H1 (cell line): ENCODE data around the gene KATNAL1. TPM values are rescaled to one million over a fixed set of nuclear protein-coding genes. Genes with fewer than 3 reads are reported as not detected.

ENCODE experiments used
- CTCF ChIA-PET: fragments of 300-600 bp; sonication (Branson Sonifier 250); formaldehyde crosslinking; loops from one replicate; lab custom pipeline; 2021; ENCODE audit not compliant: partially characterized antibody; lab: Charles Lee
- POLR2A ChIA-PET: fragments of 300-600 bp; sonication (Branson Sonifier 250); formaldehyde crosslinking; loops from one replicate; lab custom pipeline; 2021; ENCODE audit warnings: inconsistent platforms; ENCODE audit not compliant: partially characterized antibody; lab: Charles Lee
- DNase-seq, 2 experiments: peaks; one replicate each; pipeline versions ENCODE4 v3.0.0 to v3.0.0-alpha.2; 2010 to 2022; ENCODE audit warnings: low spot score in 2 of 2, low read depth in 1 of 2, mixed read lengths in 1 of 2
- FAIRE-seq: peaks from 2 replicates; lab custom pipeline; 2011; peaks lifted over from hg19 to GRCh38; lab: Jason Lieb, UNC
- H2AFZ ChIP-seq: 2 replicates; pipeline ENCODE4 v1.8.1; 2012; ENCODE audit warnings: low read length, inconsistent platforms
- H2AK5ac ChIP-seq: 2 replicates; pipeline ENCODE4 v1.6.1; 2013; ENCODE audit warnings: low read depth, low read length
- H2BK120ac ChIP-seq: replicated peaks from 2 replicates; pipeline ENCODE3; 2013; ENCODE audit warnings: low read depth, low read length, inconsistent platforms
- H2BK12ac ChIP-seq: 2 replicates; pipeline ENCODE4 v1.6.1; 2013; ENCODE audit warnings: low read depth, low read length
- H2BK15ac ChIP-seq: 2 replicates; pipeline ENCODE4 v1.6.1; 2013; ENCODE audit warnings: low read length
- H2BK20ac ChIP-seq: 2 replicates; pipeline ENCODE4 v1.6.1; 2013; ENCODE audit warnings: low read length
- H2BK5ac ChIP-seq: 2 replicates; pipeline ENCODE4 v1.6.1; 2013; ENCODE audit warnings: low read depth, low read length
- H3K14ac ChIP-seq: 2 replicates; pipeline ENCODE4 v1.6.1; 2013; ENCODE audit warnings: inconsistent platforms; ENCODE audit not compliant: insufficient read length
- H3K18ac ChIP-seq: 2 replicates; pipeline ENCODE4 v1.6.1; 2013; ENCODE audit warnings: low read length; ENCODE audit errors: extremely low read depth
- H3K23ac ChIP-seq: 2 replicates; pipeline ENCODE4 v1.6.1; 2013; ENCODE audit warnings: inconsistent platforms; ENCODE audit not compliant: insufficient read length
- H3K23me2 ChIP-seq: 2 replicates; pipeline ENCODE4 v1.6.1; 2013; ENCODE audit warnings: low read depth, low read length
- H3K27ac ChIP-seq: 2 replicates; pipeline ENCODE4 v1.6.1; 2011; ENCODE audit warnings: low read depth, low read length, inconsistent platforms
- H3K27me3 ChIP-seq, 4 experiments: replicated peaks in 1 of 4; 1 replicate in 1 of 4; 2 replicates in 3 of 4; pipeline versions ENCODE4 v1.6.1 to v1.8.1; 2011 to 2013; ENCODE audit warnings: low read length in 3 of 4, mild to moderate bottlenecking in 3 of 4, inconsistent platforms in 2 of 4, mixed read lengths in 2 of 4, moderate library complexity in 1 of 4; ENCODE audit not compliant: control insufficient read depth in 3 of 4, insufficient read depth in 3 of 4; ENCODE audit errors: extremely low read depth in 1 of 4
- H3K36me3 ChIP-seq, 4 experiments: 2 replicates each; pipeline versions ENCODE4 v1.6.1 to v1.8.1; 2011 to 2013; ENCODE audit warnings: mild to moderate bottlenecking in 4 of 4, low read length in 3 of 4, moderate library complexity in 2 of 4, control low read depth in 1 of 4, inconsistent platforms in 1 of 4; ENCODE audit not compliant: insufficient read depth in 4 of 4, control insufficient read depth in 2 of 4
- H3K4ac ChIP-seq: replicated peaks from 2 replicates; pipeline ENCODE3; 2013; ENCODE audit warnings: low read length, low read depth, mixed read lengths, inconsistent platforms; ENCODE audit not compliant: insufficient read length
- H3K4me1 ChIP-seq, 4 experiments: replicated peaks in 1 of 4; 1 replicate in 1 of 4; 2 replicates in 3 of 4; pipeline versions ENCODE4 v1.6.1 to v1.8.1; 2011 to 2013; ENCODE audit warnings: low read length in 3 of 4, inconsistent platforms in 2 of 4, mixed read lengths in 1 of 4; ENCODE audit not compliant: insufficient read depth in 4 of 4, control insufficient read depth in 3 of 4
- H3K4me2 ChIP-seq, 2 experiments: 2 replicates each; pipeline versions ENCODE4 v1.6.1 to v1.8.1; 2011 to 2013; ENCODE audit warnings: low read depth in 2 of 2, low read length in 2 of 2, control low read depth in 1 of 2, inconsistent platforms in 1 of 2, mild to moderate bottlenecking in 1 of 2; ENCODE audit not compliant: insufficient read depth in 1 of 2
- H3K4me3 ChIP-seq, 4 experiments: fragments of 200-600, 300-600 bp in 1 of 4; sonication (generic), shearing (Covaris generic), sonication (Bioruptor Twin) in 1 of 4; 2 replicates each; pipeline versions ENCODE4 v1.5.1 to v1.8.1; 2011 to 2016; ENCODE audit warnings: low read length in 4 of 4, low read depth in 3 of 4, control low read depth in 2 of 4, inconsistent platforms in 2 of 4, mild to moderate bottlenecking in 2 of 4, mixed read lengths in 1 of 4, moderate library complexity in 1 of 4; ENCODE audit not compliant: insufficient read depth in 2 of 4; ENCODE audit errors: extremely low read depth in 1 of 4
- H3K56ac ChIP-seq: replicated peaks from 2 replicates; pipeline ENCODE3; 2013; ENCODE audit warnings: low read depth, mild to moderate bottlenecking, mixed read lengths, low read length, inconsistent platforms; ENCODE audit not compliant: insufficient read length
- H3K79me1 ChIP-seq: 2 replicates; pipeline ENCODE4 v1.6.1; 2013; ENCODE audit warnings: low read depth, low read length, control low read depth
- H3K79me2 ChIP-seq, 2 experiments: 2 replicates each; pipeline versions ENCODE4 v1.6.1 to v1.8.1; 2012 to 2013; ENCODE audit warnings: low read length in 2 of 2, mild to moderate bottlenecking in 2 of 2, inconsistent platforms in 1 of 2; ENCODE audit not compliant: insufficient read depth in 2 of 2, control insufficient read depth in 1 of 2
- H3K9ac ChIP-seq, 4 experiments: replicated peaks in 1 of 4; 1 replicate in 1 of 4; 2 replicates in 3 of 4; pipeline versions ENCODE4 v1.6.1 to v1.8.1; 2011 to 2013; ENCODE audit warnings: low read depth in 3 of 4, low read length in 3 of 4, control low read depth in 2 of 4, mild to moderate bottlenecking in 2 of 4, moderate library complexity in 2 of 4, inconsistent platforms in 1 of 4; ENCODE audit errors: extremely low read depth in 1 of 4
- H3K9me3 ChIP-seq, 2 experiments: 2 replicates each; pipeline versions ENCODE4 v1.6.1 to v1.8.1; 2012 to 2013; ENCODE audit warnings: mild to moderate bottlenecking in 2 of 2, moderate library complexity in 2 of 2, control low read depth in 1 of 2, inconsistent platforms in 1 of 2, low read depth in 1 of 2, low read length in 1 of 2, mixed read lengths in 1 of 2; ENCODE audit not compliant: insufficient read depth in 2 of 2
- H4K20me1 ChIP-seq, 2 experiments: replicated peaks in 1 of 2; 2 replicates each; pipeline versions ENCODE3 to v1.8.1; 2011 to 2013; ENCODE audit warnings: inconsistent platforms in 2 of 2, low read length in 2 of 2, mild to moderate bottlenecking in 1 of 2; ENCODE audit not compliant: insufficient read depth in 2 of 2, control insufficient read depth in 1 of 2
- H4K5ac ChIP-seq: 2 replicates; pipeline ENCODE4 v1.6.1; 2013; ENCODE audit warnings: low read length, low read depth, mixed read lengths, inconsistent platforms; ENCODE audit not compliant: insufficient read length
- H4K8ac ChIP-seq: 2 replicates; pipeline ENCODE4 v1.8.0; 2013; ENCODE audit warnings: mild to moderate bottlenecking, moderate library complexity, low read length, inconsistent platforms; ENCODE audit not compliant: insufficient read depth; ENCODE audit errors: extremely low read depth
- H4K91ac ChIP-seq: replicated peaks from 2 replicates; pipeline ENCODE3; 2013; ENCODE audit warnings: low read length, mixed read lengths, inconsistent platforms; ENCODE audit not compliant: insufficient read length
- E2F6 ChIP-seq: IDR thresholded peaks from 2 replicates; pipeline ENCODE4 v1.6.1; 2012; ENCODE audit warnings: inconsistent platforms
- POU5F1 ChIP-seq: IDR thresholded peaks from 2 replicates; pipeline ENCODE4 v1.6.1; 2011; ENCODE audit warnings: low read depth, mild to moderate bottlenecking, low read length, moderate library complexity
- TEAD4 ChIP-seq: IDR thresholded peaks from 2 replicates; pipeline ENCODE4 v1.6.1; 2012; ENCODE audit warnings: low read depth, low read length, inconsistent platforms, mixed read lengths
- WGBS, 2 experiments: shearing (Covaris generic) in 1 of 2; methylation state at CpG; one replicate each; pipeline versions ENCODE4 v1.1.6 to v1.1.7; 2013 to 2015; ENCODE audit warnings: low lambda C conversion rate in 2 of 2, mixed read lengths in 2 of 2, inconsistent platforms in 1 of 2, low coverage in 1 of 2, missing lambda C conversion rate in 1 of 2; ENCODE audit not compliant: insufficient replicate concordance in 2 of 2, insufficient coverage in 1 of 2, insufficient read length in 1 of 2; ENCODE audit errors: extremely low coverage in 1 of 2, missing lambda C conversion rate in 1 of 2; 5-methylcytosine and 5-hydroxymethylcytosine counted together
- polyA plus RNA-seq, 7 experiments: library from polyadenylated mRNA; depleted of rRNA in 3 of 7; stranded (reverse) in 5 of 7; unstranded in 2 of 7; fragments of >200 nt in 5 of 7; fragments of 200-250 nt in 2 of 7; gene quantifications; 1 replicate in 5 of 7; 2 replicates in 1 of 7; 4 replicates in 1 of 7; pipeline versions ENCODE4 v1.2.1 to v1.2.3, GENCODE V29; 2011 to 2013; ENCODE audit warnings: missing spikeins in 2 of 7, mixed read lengths in 2 of 7
- total RNA-seq: library from RNA; stranded (reverse); fragmentation: NEBNext Ultra II Directional; extraction: Animal tissue kit (Norgen Biotek cat#: 25700); gene quantifications from 2 replicates; pipeline ENCODE4 v1.2.1, GENCODE V29; 2021

KATNAL1 gene
- total and polyA plus RNA-seq, 2 of the 8 experiments (the other 6 are each of a cell fraction or from before 2014, with no cell fraction given), result 4.0 to 13.2 TPM

DNA sequence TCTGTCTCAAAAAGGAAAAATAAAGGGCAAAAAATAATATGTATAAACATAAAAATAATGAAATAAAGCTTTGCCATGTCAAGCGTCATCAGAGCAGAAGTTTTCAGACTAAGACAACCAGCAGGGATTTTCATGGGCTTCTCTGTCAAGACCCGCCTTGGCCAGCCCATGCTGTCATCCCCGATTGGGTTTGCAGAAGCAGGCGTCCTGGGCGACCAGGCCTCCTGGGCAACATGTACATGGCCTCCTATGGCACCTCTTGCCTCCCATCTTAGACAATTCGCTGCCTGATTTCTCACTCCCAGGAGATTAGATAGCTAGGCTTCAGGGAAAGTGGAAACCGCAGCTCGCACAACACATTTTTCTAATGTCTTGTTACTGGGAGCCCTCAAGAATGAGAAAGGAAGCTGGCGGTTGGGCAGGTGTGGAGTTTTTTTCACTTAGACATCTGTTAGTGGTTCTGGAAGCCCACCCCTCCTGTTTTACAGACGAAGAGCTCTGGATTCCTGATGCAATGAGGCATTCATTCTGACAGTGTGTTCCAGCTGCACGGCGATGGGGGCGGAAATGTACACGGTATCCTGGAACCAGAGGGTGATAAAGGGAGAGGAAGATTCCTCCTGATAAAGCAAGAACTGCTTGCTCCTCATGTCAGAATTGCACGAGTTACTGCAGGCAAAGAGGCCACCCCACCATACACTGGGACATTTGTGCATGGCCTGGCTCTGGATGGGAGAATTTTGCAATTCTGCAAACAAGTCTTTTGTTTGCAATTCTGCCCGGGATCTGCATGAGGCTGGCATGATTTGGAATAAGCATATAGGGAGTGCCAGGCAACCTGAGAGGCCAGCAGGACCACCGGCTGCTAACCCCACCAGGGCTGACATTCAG is 47.4 kb upstream of the KATNAL1 start:
- FAIRE-seq (no peak), DNase-seq (no peak)
- no peak overlapping the region for H2BK120ac ChIP-seq
- no peaks in the 10 kb centered on the region for H3K23me2 ChIP-seq
- H4K8ac ChIP-seq, result no peak overlapping the region
- H2BK15ac ChIP-seq, result no peak overlapping the region
- no peak overlapping the region for H2AK5ac ChIP-seq
- H4K5ac ChIP-seq, result no peak overlapping the region
- H3K4me3 ChIP-seq, result no peak overlapping the region
- no peaks in the 10 kb centered on the region for H3K9me3 ChIP-seq
- ChIA-PET CTCF (interaction anchor here (0.6 to 2.4 kb wide), 5 partner anchors 12 to 213 kb away, joined by 3 to 10 read pairs (median 4); no protein-coding TSS in a partner anchor), POLR2A (no interaction called here)
- H3K56ac ChIP-seq, result no peak overlapping the region
- no peaks in the 10 kb centered on the region for H3K79me1 ChIP-seq
- no peak overlapping the region for H3K18ac ChIP-seq
- no peak overlapping the region for H3K4ac ChIP-seq
- H3K4me2 ChIP-seq, result no peak overlapping the region
- H2BK5ac ChIP-seq, result no peak overlapping the region
- H4K20me1 ChIP-seq, result no peaks in the 10 kb centered on the region
- H4K91ac ChIP-seq, result no peak overlapping the region
- WGBS, 2 experiments, result 92% methylated on average over 17 of the region's 17 CpGs; no CpG with 5 or more reads in 1 of the 2 experiments
- no peak overlapping the region for H3K27ac ChIP-seq
- H3K9ac ChIP-seq, result no peak overlapping the region
- no peak overlapping the region for H3K14ac ChIP-seq
- no peak overlapping the region for H3K23ac ChIP-seq
- H2BK20ac ChIP-seq, result no peak overlapping the region
- no peak overlapping the region for H2BK12ac ChIP-seq
- no peak for TF ChIP-seq E2F6
- TF ChIP-seq TEAD4, result no peak
- no peak for TF ChIP-seq POU5F1
- H3K27me3 ChIP-seq, result no peaks in the 10 kb centered on the region
- no peaks in the 10 kb centered on the region for H3K4me1 ChIP-seq
- no peak overlapping the region for H2AFZ ChIP-seq
- no peaks in the 10 kb centered on the region for H3K79me2 ChIP-seq
- no peaks in the 10 kb centered on the region for H3K36me3 ChIP-seq
